ENCODE data around the gene FOXC1. TPM values are rescaled to one million over a fixed set of nuclear protein-coding genes. Genes with fewer than 3 reads are reported as not detected.
A peak's percentile ranks its signal among the peaks of the same experiment; 100 is the strongest.

FOXC1 gene
- total and polyA plus RNA-seq, 8 donors = 0.25 to 8.3 (median 2.8) TPM

DNA sequence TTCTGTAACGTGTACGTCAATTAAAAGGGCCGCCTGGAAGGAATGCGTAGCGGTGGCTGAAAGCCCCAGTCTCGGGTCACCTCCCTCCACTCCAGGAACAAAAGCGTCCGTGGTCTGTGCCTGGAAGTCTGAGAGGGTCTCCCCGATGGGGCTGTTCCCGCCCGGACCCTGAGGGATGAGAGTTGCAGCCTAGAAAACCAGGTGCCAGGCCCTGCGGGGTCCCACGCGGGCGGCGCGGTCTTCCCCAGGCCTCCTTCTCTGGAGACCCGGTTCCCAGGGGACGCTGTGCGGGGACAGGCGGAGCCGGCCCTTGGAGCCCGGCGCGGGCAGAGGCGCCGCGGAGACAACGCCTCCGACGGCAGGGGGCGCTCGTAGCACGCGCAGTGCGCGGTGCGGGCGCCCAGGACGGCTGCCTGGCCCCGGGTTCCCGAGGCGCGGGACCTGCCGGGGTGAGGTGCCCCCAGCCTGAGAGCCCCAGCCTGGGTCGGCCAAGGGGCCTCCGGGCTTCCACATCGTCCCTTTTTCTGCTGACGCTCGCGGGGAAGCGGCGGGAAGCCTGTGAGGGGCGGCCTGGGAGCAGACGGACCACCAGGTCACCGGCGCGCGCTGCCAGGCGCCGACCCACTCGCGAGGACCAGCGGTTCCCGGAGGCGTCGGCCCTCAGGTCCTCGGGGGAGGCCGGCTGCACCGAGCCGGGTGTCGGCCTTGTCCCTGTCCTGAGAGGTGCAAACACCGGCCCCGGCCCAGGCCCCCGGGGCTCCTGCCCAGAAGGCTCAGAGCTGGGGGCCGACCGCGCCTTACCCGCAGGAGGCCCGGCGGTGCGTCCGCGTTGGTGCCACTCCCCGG, 5.3 kb upstream of the FOXC1 start:
- peak overlapping the region; percentile 36 to 62 (median 50) for H3K4me3 ChIP-seq
- H3K27ac ChIP-seq = no peak overlapping the region
- no peaks in the 10 kb centered on the region for H3K36me3 ChIP-seq
- H3K4me1 ChIP-seq = peaks cover 39 to 62% (median 56%) of the 10 kb centered on the region in 4 donors
- WGBS, 5 donors = 1 to 2% (median 1%) methylated on average over 16 to 85 of the region's 85 CpGs
- H3K9me3 ChIP-seq = peaks cover 0 to 4% (median 0%) of the 10 kb centered on the region in 4 donors
- peak; percentile 70 to 87 for DNase-seq
- intact Hi-C loops (cut with DNase I; ENCODE audit: low total_unique reads) = loop anchor here (5.0 kb wide), 1 partner anchor 498 kb away; no protein-coding TSS in a partner anchor
- TF ChIP-seq POLR2A (IDR thresholded peaks at IDR 0.05) = no peak
- TF ChIP-seq, protein P1, sequence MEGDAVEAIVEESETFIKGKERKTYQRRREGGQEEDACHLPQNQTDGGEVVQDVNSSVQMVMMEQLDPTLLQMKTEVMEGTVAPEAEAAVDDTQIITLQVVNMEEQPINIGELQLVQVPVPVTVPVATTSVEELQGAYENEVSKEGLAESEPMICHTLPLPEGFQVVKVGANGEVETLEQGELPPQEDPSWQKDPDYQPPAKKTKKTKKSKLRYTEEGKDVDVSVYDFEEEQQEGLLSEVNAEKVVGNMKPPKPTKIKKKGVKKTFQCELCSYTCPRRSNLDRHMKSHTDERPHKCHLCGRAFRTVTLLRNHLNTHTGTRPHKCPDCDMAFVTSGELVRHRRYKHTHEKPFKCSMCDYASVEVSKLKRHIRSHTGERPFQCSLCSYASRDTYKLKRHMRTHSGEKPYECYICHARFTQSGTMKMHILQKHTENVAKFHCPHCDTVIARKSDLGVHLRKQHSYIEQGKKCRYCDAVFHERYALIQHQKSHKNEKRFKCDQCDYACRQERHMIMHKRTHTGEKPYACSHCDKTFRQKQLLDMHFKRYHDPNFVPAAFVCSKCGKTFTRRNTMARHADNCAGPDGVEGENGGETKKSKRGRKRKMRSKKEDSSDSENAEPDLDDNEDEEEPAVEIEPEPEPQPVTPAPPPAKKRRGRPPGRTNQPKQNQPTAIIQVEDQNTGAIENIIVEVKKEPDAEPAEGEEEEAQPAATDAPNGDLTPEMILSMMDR (IDR thresholded peaks at IDR 0.05) = peak in 5 of 7 experiments; percentile 45 to 98 (median 87)
- peak in 1 of 3 donors; percentile 25 for TF ChIP-seq POLR2AphosphoS5 (IDR thresholded peaks at IDR 0.05)
- TF ChIP-seq EP300 (IDR thresholded peaks at IDR 0.05) = no peak
- H3K27me3 ChIP-seq = peaks cover 54 to 100% (median 84%) of the 10 kb centered on the region in 3 donors

- H3K4me1 ChIP-seq = peaks cover 39 to 63% (median 59%) of the 10 kb centered on the region in 4 donors
- no peaks in the 10 kb centered on the region for H3K36me3 ChIP-seq
- H3K27ac ChIP-seq = no peak overlapping the region
- TF ChIP-seq, protein P1 (IDR thresholded peaks at IDR 0.05) = no peak
- TF ChIP-seq POLR2A (IDR thresholded peaks at IDR 0.05) = no peak
- TF ChIP-seq EP300 (IDR thresholded peaks at IDR 0.05) = no peak
- no peak for TF ChIP-seq POLR2AphosphoS5 (IDR thresholded peaks at IDR 0.05)
- H3K9me3 ChIP-seq = peaks cover 0 to 4% (median 0%) of the 10 kb centered on the region in 4 donors
- peaks cover 54 to 97% (median 84%) of the 10 kb centered on the region in 3 donors for H3K27me3 ChIP-seq
- intact Hi-C loops (cut with DNase I; ENCODE audit: low total_unique reads) = no loop called here
- 3 to 18% (median 7%) methylated on average over 32 to 65 of the region's 65 CpGs for WGBS, 5 donors
- peak overlapping the region; percentile 36 to 62 (median 50) for H3K4me3 ChIP-seq
- peak in 1 of 2 donors; percentile 54 for DNase-seq
These were observed 4.5 kb upstream of the FOXC1 start for GRCh38 chr6:1605004-1605892.

- peaks cover 0 to 4% (median 0%) of the 10 kb centered on the region in 4 donors for H3K9me3 ChIP-seq
- no peak overlapping the region for H3K27ac ChIP-seq
- H3K36me3 ChIP-seq = no peaks in the 10 kb centered on the region
- intact Hi-C loops (cut with DNase I; ENCODE audit: low total_unique reads) = no loop called here
- peaks cover 46 to 72% (median 64%) of the 10 kb centered on the region in 4 donors for H3K4me1 ChIP-seq
- peaks cover 54 to 97% (median 86%) of the 10 kb centered on the region in 3 donors for H3K27me3 ChIP-seq
- 14 to 23% (median 16%) methylated on average over 26 of the region's 26 CpGs for WGBS, 5 donors
- DNase-seq = no peak
- H3K4me3 ChIP-seq = no peak overlapping the region
- TF ChIP-seq EP300 (IDR thresholded peaks at IDR 0.05) = no peak
- TF ChIP-seq, protein P1 (IDR thresholded peaks at IDR 0.05) = no peak
These were observed 3.6 kb upstream of the FOXC1 start for GRCh38 chr6:1605893-1606779.

Data from stomach (tissue), 9 donors.